HG02884 (cell line): Measurements from ENCODE around the gene MSMB.
"Not testable (repeated sequence)": the region's sequence is repeated elsewhere in the genome, so short reads cannot be mapped to it uniquely, and the experiment has no call there.

ENCODE experiments used
- ATAC-seq: cut with Tn5 transposase; IDR thresholded peaks from one replicate; pipeline ENCODE4 v1.9.1; 2021; ENCODE audit warnings: mild to moderate bottlenecking, moderate library complexity; ENCODE audit not compliant: unreplicated experiment

Gene MSMB

DNA sequence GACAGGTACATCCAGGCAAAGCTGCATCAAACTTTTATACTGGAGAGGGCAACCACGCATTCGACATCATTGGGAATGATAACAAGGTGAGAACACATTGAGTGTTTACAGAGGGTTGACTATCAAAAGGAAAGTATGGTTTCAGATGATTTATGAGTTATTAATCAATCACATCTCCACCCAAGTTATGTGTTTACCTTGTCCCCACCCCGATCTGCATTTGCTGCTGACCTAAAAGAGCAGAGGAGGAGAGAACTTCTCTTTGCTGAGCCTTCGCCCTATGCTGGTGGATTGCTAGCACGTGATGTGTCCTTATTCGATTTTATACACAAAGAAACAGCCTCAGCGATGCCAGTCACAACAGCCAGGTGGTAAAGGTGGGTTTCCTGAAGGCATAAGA lies at the start of gene MSMB:
MSMB (minus strand) TSS at position 9 of the 400 bp plus-strand sequence. CDS start 32 bp downstream, outside the sequence.
- ATAC-seq: no peak

DNA sequence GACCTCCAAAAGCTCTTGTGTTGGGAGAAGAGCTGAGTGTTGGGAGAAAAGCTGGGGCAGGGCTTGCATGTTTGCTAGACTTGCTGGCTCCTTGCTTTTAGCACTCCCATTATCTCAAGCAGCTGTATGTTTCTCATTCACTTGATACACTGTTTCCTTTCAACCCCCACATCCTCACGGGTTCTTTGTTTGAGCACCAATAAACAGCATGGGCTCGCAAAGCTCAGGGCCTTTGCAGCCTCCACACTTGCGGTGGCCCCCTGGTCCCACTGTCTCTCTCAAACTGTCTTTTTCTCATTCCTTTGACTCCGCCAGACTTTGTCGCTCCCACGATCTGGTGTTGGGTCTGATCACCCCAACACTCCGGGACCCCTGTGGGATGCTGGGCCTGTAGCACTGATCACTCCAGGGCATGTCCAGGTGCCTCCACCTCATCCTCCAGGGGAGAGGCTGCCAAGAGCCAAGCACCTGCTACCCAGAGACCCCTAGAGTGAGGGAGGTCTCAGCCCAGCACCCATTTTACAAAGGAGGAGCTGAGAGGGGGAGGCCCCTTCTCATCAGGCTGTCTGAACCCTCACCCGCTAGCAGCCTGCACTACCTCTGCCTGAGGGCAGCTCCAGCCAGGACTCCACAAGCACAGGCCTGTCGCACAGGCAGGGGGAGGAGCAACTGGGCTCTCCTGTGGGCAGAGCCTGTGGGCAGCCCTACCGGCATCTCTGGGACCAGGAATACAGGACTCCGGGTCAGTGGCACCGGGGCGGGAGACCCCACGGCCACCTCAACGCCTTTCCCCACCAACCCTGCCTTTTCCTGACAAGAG lies 49.1 kb upstream of the MSMB start:
- no peak for ATAC-seq

GRCh38 chr10:46094197-46094500 lies 48.1 kb upstream of the MSMB start:
- ATAC-seq: no peak

- ATAC-seq: not testable (repeated sequence)
Measured at GRCh38 chr10:46093316-46094196, 47.5 kb upstream of the MSMB start.

DNA sequence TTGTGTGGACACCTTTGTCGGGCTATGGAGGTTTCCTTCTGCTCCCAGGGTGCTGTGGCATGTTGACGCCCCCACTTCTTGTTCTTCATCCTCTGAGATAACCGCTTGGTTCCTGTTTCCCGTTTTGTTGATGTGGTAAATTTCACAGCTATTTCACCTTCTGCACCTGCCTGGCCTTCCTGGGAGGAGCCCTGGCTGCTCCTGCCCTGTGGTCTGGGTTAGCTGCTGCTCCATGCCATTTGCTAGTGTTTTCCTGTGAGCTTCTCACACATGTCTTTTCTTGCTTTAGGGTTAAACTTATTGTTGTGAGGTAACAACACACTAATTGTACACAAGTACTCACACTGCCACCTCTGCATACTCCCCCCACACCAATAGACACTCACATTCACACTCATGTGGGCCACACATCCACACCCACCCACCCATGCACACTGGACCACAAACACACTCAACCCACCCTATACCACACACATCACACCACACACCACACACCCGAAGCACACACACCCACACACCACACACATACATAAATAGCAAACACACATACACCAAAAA lies 46.5 kb upstream of the MSMB start:
- ATAC-seq: no peak

- no peak for ATAC-seq
Measured at GRCh38 chr10:46091828-46092523, 45.9 kb upstream of the MSMB start.

DNA sequence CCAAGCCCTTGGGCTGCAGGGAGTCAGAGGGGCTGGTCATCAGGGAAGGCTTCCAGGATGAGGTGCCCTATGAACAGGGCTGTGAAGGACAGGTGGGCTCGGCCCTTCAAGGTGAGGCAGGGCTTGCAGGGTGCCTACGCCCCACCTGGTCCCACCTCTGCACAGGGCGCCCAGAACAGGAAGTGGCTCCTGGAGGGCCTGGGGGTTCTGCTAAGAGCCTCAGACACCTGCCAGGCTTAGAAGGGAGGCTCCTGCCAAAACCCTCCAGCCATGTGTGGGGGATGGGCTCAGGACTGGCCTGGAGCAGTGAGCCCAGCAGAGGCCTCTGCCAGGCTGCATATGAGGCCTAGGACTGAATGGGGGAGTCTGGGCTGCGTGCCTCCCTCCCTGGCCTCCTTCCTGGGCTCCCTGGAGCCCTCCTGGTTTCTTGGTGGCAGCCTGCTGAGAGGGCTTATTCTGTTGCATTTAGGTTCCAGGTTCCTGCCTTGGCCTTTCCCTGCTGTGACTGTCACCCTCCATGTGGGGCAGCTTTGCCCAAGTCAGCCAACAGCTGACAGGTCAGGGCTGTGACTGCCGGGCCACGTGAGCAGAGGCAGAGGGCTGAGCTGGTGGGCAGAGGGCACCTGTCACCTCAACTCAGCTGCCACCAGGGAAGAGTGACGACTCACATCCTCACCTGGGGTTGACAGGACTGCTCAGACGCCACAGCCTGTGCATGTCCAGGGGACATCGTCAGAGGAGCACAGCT lies 45.2 kb upstream of the MSMB start:
- ATAC-seq: no peak

- ATAC-seq: no peak
Measured at GRCh38 chr10:46090258-46090812, 44.3 kb upstream of the MSMB start.

GRCh38 chr10:46087381-46087780 lies 41.3 kb upstream of the MSMB start:
- not testable (repeated sequence) for ATAC-seq

- no peak for ATAC-seq
Measured at GRCh38 chr10:46084321-46085165, 38.5 kb upstream of the MSMB start.

DNA sequence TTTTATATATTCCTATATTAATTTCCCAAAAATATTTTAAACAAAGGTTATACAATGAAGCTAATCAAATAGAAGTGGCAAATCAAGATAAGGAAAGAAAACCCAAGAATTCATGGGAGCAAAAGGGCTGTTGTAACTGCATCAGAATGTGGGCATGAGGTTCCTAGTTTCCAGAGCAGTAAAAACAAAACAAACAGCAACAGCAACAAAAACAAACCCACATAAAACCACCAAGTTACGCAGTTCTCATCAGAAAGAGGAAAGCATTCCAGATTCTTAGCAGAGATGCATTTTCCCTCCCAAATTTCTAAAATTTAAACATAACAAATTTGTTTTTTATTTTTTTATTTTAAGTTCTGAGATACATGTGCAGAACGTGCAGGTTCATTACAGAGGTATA lies 34.8 kb upstream of the MSMB start:
- ATAC-seq: no peak

- ATAC-seq: no peak
Measured at GRCh38 chr10:46079831-46080585, 33.9 kb upstream of the MSMB start.

- ATAC-seq: no peak
Measured at GRCh38 chr10:46077731-46078413, 31.8 kb upstream of the MSMB start.

DNA sequence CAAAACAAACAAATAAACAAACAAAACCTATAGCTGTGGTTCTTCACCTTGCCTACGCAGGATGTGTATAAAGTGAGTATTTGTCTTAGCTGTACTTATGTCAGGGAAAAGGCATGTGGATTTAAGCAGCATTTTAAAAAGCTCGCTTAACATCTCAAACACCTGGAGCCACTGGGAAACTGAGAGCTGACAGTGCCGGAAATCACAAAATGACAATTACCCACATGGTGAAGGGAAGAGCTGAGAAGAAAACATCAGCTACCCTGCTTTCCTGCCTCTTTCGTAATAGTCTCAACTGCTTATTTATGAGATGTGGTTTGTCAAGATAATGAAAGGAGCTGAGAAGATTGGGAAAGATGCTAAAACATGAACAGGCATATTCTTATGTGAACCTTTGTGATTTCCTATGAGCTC lies 31.1 kb upstream of the MSMB start:
- ATAC-seq: no peak

- no peak for ATAC-seq
Measured at GRCh38 chr10:46075869-46076268, 29.8 kb upstream of the MSMB start.

- no peak for ATAC-seq
Measured at GRCh38 chr10:46074196-46074946, 28.3 kb upstream of the MSMB start.

- no peak for ATAC-seq
Measured at GRCh38 chr10:46073564-46073963, 27.5 kb upstream of the MSMB start.
